Neural progenitor cell (in vitro differentiated cells): Measurements from ENCODE around the gene SNN. TPM values are rescaled to one million over a fixed set of nuclear protein-coding genes. Genes with fewer than 3 reads are reported as not detected.
A peak's percentile ranks its signal among the peaks of the same experiment; 100 is the strongest.

ENCODE experiments used
- DNase-seq: peaks from one replicate; pipeline ENCODE4 v3.0.0-alpha.2; 2016; ENCODE audit warnings: low spot score
- H2AFZ ChIP-seq: fragments of 200-600 bp; sonication (generic); replicated peaks from 2 replicates; pipeline ENCODE4 v1.6.1; 2016; ENCODE audit warnings: antibody characterized with exemption
- H3F3A ChIP-seq: fragments of 200-600 bp; sonication (generic); 2 replicates; pipeline ENCODE4 v1.6.1; 2016; ENCODE audit warnings: antibody characterized with exemption, low read depth
- H3K27ac ChIP-seq: fragments of 200-600 bp; sonication (generic); 2 replicates; pipeline ENCODE4 v1.5.1; 2016; ENCODE audit warnings: mild to moderate bottlenecking
- H3K27me3 ChIP-seq: fragments of 200-600 bp; sonication (generic); 2 replicates; pipeline ENCODE4 v1.6.1; 2016; ENCODE audit warnings: mild to moderate bottlenecking, moderate library complexity
- H3K36me3 ChIP-seq: fragments of 200-600 bp; sonication (generic); 2 replicates; pipeline ENCODE4 v1.5.1; 2016
- H3K4me1 ChIP-seq: fragments of 200-600 bp; sonication (generic); 2 replicates; pipeline ENCODE4 v1.6.1; 2016; ENCODE audit warnings: mixed run types
- H3K4me2 ChIP-seq: fragments of 200-600 bp; sonication (generic); 2 replicates; pipeline ENCODE4 v1.6.1; 2016
- H3K4me3 ChIP-seq: fragments of 200-600 bp; sonication (generic); 2 replicates; pipeline ENCODE4 v1.5.1; 2016
- H3K79me2 ChIP-seq: fragments of 200-600 bp; sonication (generic); 2 replicates; pipeline ENCODE4 v1.6.1; 2016; ENCODE audit warnings: low read depth
- H3K9ac ChIP-seq: fragments of 200-600 bp; sonication (generic); 2 replicates; pipeline ENCODE4 v1.6.1; 2016
- H3K9me3 ChIP-seq: fragments of 200-600 bp; sonication (generic); 2 replicates; pipeline ENCODE4 v1.5.1; 2016; ENCODE audit warnings: low read depth
- H4K20me1 ChIP-seq: fragments of 200-600 bp; sonication (generic); 2 replicates; pipeline ENCODE4 v1.6.1; 2016; ENCODE audit warnings: low read depth
- H3K27ac Mint-ChIP-seq: 3 replicates; pipeline ENCODE4 v1.8.0; 2021; ENCODE audit warnings: mixed read lengths
- H3K27me3 Mint-ChIP-seq: 2 replicates; pipeline ENCODE4 v1.8.0; 2022; ENCODE audit warnings: low read depth, mild to moderate bottlenecking, inconsistent platforms, moderate library complexity, mixed read lengths; ENCODE audit not compliant: insufficient read depth
- H3K36me3 Mint-ChIP-seq: 3 replicates; pipeline ENCODE4 v1.8.0; 2021; ENCODE audit warnings: mixed read lengths
- H3K4me1 Mint-ChIP-seq: 3 replicates; pipeline ENCODE4 v1.8.0; 2021; ENCODE audit warnings: mixed read lengths
- H3K4me3 Mint-ChIP-seq: 3 replicates; pipeline ENCODE4 v1.8.0; 2021; ENCODE audit warnings: mild to moderate bottlenecking, moderate library complexity, mixed read lengths
- H3K9me3 Mint-ChIP-seq: 3 replicates; pipeline ENCODE4 v1.8.0; 2020; ENCODE audit warnings: mixed read lengths
- CTCF ChIP-seq: fragments of 200-600 bp; sonication (generic); IDR thresholded peaks from 2 replicates; pipeline ENCODE4 v1.5.1; 2017; ENCODE audit warnings: antibody characterized with exemption, mild to moderate bottlenecking
- EZH2 ChIP-seq: fragments of 200-600 bp; sonication (generic); IDR thresholded peaks from 2 replicates; pipeline ENCODE4 v1.6.1; 2017; ENCODE audit warnings: antibody characterized with exemption, mild to moderate bottlenecking, moderate library complexity
- EZH2phosphoT487 ChIP-seq: fragments of 200-600 bp; sonication (generic); IDR thresholded peaks from 2 replicates; pipeline ENCODE4 v1.6.1; 2017; ENCODE audit warnings: antibody characterized with exemption
- total RNA-seq: library from RNA; depleted of rRNA; stranded (reverse); fragments of >200 nt; gene quantifications from 2 replicates; pipeline ENCODE4 v1.2.3, GENCODE V29; 2015; ENCODE audit warnings: low replicate concordance

The SNN gene
- total RNA-seq, 1 donor from 2014 or later, result 48.7 TPM

GRCh38 chr16:11660565-11660964 lies 7.7 kb upstream of the SNN start:
- Mint-ChIP-seq H3K4me3 (no peak overlapping the region), H3K36me3 (no peaks in the 10 kb centered on the region), H3K4me1 (peaks cover 16% of the 10 kb centered on the region), H3K27me3 (peaks cover 2% of the 10 kb centered on the region), H3K9me3 (no peaks in the 10 kb centered on the region), H3K27ac (no peak overlapping the region)
- H3K27me3 ChIP-seq, result no peaks in the 10 kb centered on the region
- peaks cover 14% of the 10 kb centered on the region for H3K4me1 ChIP-seq
- H3K4me3 ChIP-seq, result no peak overlapping the region
- H3F3A ChIP-seq, result peaks cover 14% of the 10 kb centered on the region
- no peaks in the 10 kb centered on the region for H3K79me2 ChIP-seq
- H3K4me2 ChIP-seq, result no peak overlapping the region
- DNase-seq, result no peak
- no peak overlapping the region for H3K9ac ChIP-seq
- TF ChIP-seq EZH2phosphoT487, result no peak
- TF ChIP-seq CTCF, result no peak
- TF ChIP-seq EZH2, result no peak
- H3K9me3 ChIP-seq, result no peaks in the 10 kb centered on the region
- H4K20me1 ChIP-seq, result no peaks in the 10 kb centered on the region
- no peak overlapping the region for H2AFZ ChIP-seq
- H3K36me3 ChIP-seq, result no peaks in the 10 kb centered on the region
- H3K27ac ChIP-seq, result no peak overlapping the region

- no peak overlapping the region for H3K27ac ChIP-seq
- no peak overlapping the region for H3K4me3 ChIP-seq
- Mint-ChIP-seq H3K27me3 (peaks cover 8% of the 10 kb centered on the region), H3K4me3 (no peak overlapping the region), H3K27ac (peak overlapping the region; percentile 57), H3K36me3 (no peaks in the 10 kb centered on the region), H3K9me3 (no peaks in the 10 kb centered on the region), H3K4me1 (peaks cover 27% of the 10 kb centered on the region)
- no peaks in the 10 kb centered on the region for H4K20me1 ChIP-seq
- no peak for DNase-seq
- TF ChIP-seq EZH2 (no peak), EZH2phosphoT487 (no peak), CTCF (no peak)
- no peak overlapping the region for H3K4me2 ChIP-seq
- H3K27me3 ChIP-seq, result no peaks in the 10 kb centered on the region
- H3K79me2 ChIP-seq, result no peaks in the 10 kb centered on the region
- H2AFZ ChIP-seq, result no peak overlapping the region
- H3F3A ChIP-seq, result peaks cover 27% of the 10 kb centered on the region
- H3K4me1 ChIP-seq, result peaks cover 14% of the 10 kb centered on the region
- no peaks in the 10 kb centered on the region for H3K36me3 ChIP-seq
- no peak overlapping the region for H3K9ac ChIP-seq
- no peaks in the 10 kb centered on the region for H3K9me3 ChIP-seq
Observed at GRCh38 chr16:11662582-11662981, 5.7 kb upstream of the SNN start.

- Histone ChIP-seq H2AFZ (peak overlapping the region; percentile 88), H3K36me3 (no peaks in the 10 kb centered on the region), H3K4me1 (peaks cover 15% of the 10 kb centered on the region), H3K79me2 (peaks cover 16% of the 10 kb centered on the region), H3K27ac (no peak overlapping the region), H3K4me3 (no peak overlapping the region), H3K27me3 (no peaks in the 10 kb centered on the region), H4K20me1 (peaks cover 12% of the 10 kb centered on the region), H3F3A (peaks cover 30% of the 10 kb centered on the region), H3K4me2 (peak overlapping the region; percentile 24), H3K9ac (no peak overlapping the region), H3K9me3 (no peaks in the 10 kb centered on the region)
- Mint-ChIP-seq H3K9me3 (no peaks in the 10 kb centered on the region), H3K4me1 (peaks cover 32% of the 10 kb centered on the region), H3K27me3 (peaks cover 8% of the 10 kb centered on the region), H3K27ac (peak overlapping the region; percentile 10), H3K36me3 (no peaks in the 10 kb centered on the region), H3K4me3 (no peak overlapping the region)
- DNase-seq, result peak; percentile 55
- TF ChIP-seq EZH2phosphoT487 (no peak), EZH2 (no peak), CTCF (no peak)
Observed at GRCh38 chr16:11665071-11665491, 3.2 kb upstream of the SNN start.
